ENCODE data around the gene DNMT3A. TPM values are rescaled to one million over a fixed set of nuclear protein-coding genes. Genes with fewer than 3 reads are reported as not detected.

DNMT3A gene
- total RNA-seq, 1 experiment from 2014 or later, result 215 TPM

- no peaks in the 10 kb centered on the region for H3K27me3 ChIP-seq (ENCODE audit: insufficient read depth, low read length)
- H3K27ac Mint-ChIP-seq, result peak overlapping the region in 2 of 3 experiments; percentile 7 to 16; a peak in 3 of 7 replicates
- peaks cover 2 to 4% of the 10 kb centered on the region in 2 experiments; a peak in 3 of 4 replicates for H3K4me1 Mint-ChIP-seq
- no peak overlapping the region for H2AFZ ChIP-seq (ENCODE audit: low read length)
- no peak for DNase-seq
- H2BK120ac ChIP-seq (ENCODE audit: low read depth, low read length, poor library complexity, severe bottlenecking), result no peak overlapping the region
- no peaks in the 10 kb centered on the region for H3K79me2 ChIP-seq (ENCODE audit: insufficient read depth, low read length)
- peaks cover 61 to 99% (median 87%) of the 10 kb centered on the region in 3 experiments for H3K36me3 Mint-ChIP-seq (ENCODE audit: insufficient read depth in 1 of 3, low read depth in 3 of 3)
- H3K23me2 ChIP-seq (ENCODE audit: insufficient read length, low read depth, low read length, poor library complexity, severe bottlenecking), result no peaks in the 10 kb centered on the region
- H3K27me3 Mint-ChIP-seq (ENCODE audit: low read depth), result no peaks in the 10 kb centered on the region
- H3K79me1 ChIP-seq (ENCODE audit: insufficient read depth, low read depth, low read length, poor library complexity, severe bottlenecking), result no peaks in the 10 kb centered on the region
- no peak overlapping the region for H2AK5ac ChIP-seq (ENCODE audit: insufficient read length, low read length)
- no peaks in the 10 kb centered on the region for H3K4me1 ChIP-seq (ENCODE audit: insufficient read depth, low read length)
- no peak overlapping the region; the same call in 1 of the 2 replicates for H3K14ac ChIP-seq (ENCODE audit: insufficient read depth, low read length)
- no peak overlapping the region for H3K27ac ChIP-seq (ENCODE audit: insufficient read length, low read depth, low read length)
- no peak overlapping the region for H3K4me2 ChIP-seq (ENCODE audit: insufficient read depth, insufficient read length, low read length)
- no peak for TF ChIP-seq CTCF (conservative IDR thresholded peaks at IDR 0.05)
- H3K23ac ChIP-seq (ENCODE audit: insufficient read length, low read depth, low read length), result no peak overlapping the region
- H2BK12ac ChIP-seq (ENCODE audit: insufficient read length, low read depth, low read length), result no peak overlapping the region
- H2BK20ac ChIP-seq (ENCODE audit: low read depth, low read length, poor library complexity, severe bottlenecking), result no peak overlapping the region
- no peak overlapping the region for H4K91ac ChIP-seq (ENCODE audit: insufficient read length, low read depth, low read length)
- no peaks in the 10 kb centered on the region for H3K9me3 ChIP-seq (ENCODE audit: control insufficient read depth, low read depth, low read length)
- H3K9ac ChIP-seq (ENCODE audit: extremely low read depth, insufficient read length, low read length), result no peak overlapping the region
- H3K18ac ChIP-seq (ENCODE audit: insufficient read length, low read depth, low read length), result no peak overlapping the region
- no CpG with 5 or more reads among the region's 8 CpGs for WGBS (ENCODE audit: extremely low coverage, insufficient read length, low lambda C conversion rate)
- H2BK15ac ChIP-seq (ENCODE audit: low read depth, low read length), result no peak overlapping the region
- H4K8ac ChIP-seq (replicated peaks; ENCODE audit: insufficient read length, low read depth, low read length), result no peak overlapping the region
- no peak overlapping the region for H3K56ac ChIP-seq (ENCODE audit: insufficient read length, low read depth, low read length)
- H3K9me3 Mint-ChIP-seq, result no peaks in the 10 kb centered on the region
- no peak overlapping the region for H3T11ph ChIP-seq (ENCODE audit: low read length)
- H2BK5ac ChIP-seq (ENCODE audit: insufficient read length, low read length), result no peak overlapping the region
- no peak overlapping the region for H3K4me3 Mint-ChIP-seq
- no peak overlapping the region for H3K4ac ChIP-seq (ENCODE audit: low read depth, low read length)
- no peaks in the 10 kb centered on the region for H4K20me1 ChIP-seq (ENCODE audit: control insufficient read depth, insufficient read depth, insufficient read length)
- H4K5ac ChIP-seq (ENCODE audit: insufficient read length, low read depth, low read length), result no peak overlapping the region
Measured at GRCh38 chr2:25236736-25237135, 105.0 kb downstream of the DNMT3A start.

Data from H9 (cell line).